Aorta (tissue), 5 donors: Measurements from ENCODE around the gene C6orf163. TPM values are rescaled to one million over a fixed set of nuclear protein-coding genes. Genes with fewer than 3 reads are reported as not detected.
"Not testable (repeated sequence)": the region's sequence is repeated elsewhere in the genome, so short reads cannot be mapped to it uniquely, and the experiment has no call there.

Experiments
- ATAC-seq: fragments of 200-7000 bp; cut with Tn5 transposase; one replicate; pipeline ENCODE4 v1.9.1; 2022; ENCODE audit warnings: moderate library complexity; ENCODE audit not compliant: low FRiP score
- DNase-seq, 2 donors: peaks; one replicate each; pipeline ENCODE4 v3.0.0-alpha.2; 2020
- H3K27ac ChIP-seq, 2 donors: one replicate each; pipeline ENCODE4 v1.5.1; 2013; ENCODE audit warnings: low read length in 2 of 2, mild to moderate bottlenecking in 2 of 2, moderate library complexity in 2 of 2, control low read depth in 1 of 2, inconsistent platforms in 1 of 2, low read depth in 1 of 2
- H3K27me3 ChIP-seq, 2 donors: one replicate each; pipeline ENCODE4 v1.6.1; 2013; ENCODE audit warnings: control low read depth in 1 of 2, low read length in 1 of 2, mild to moderate bottlenecking in 1 of 2, moderate library complexity in 1 of 2; ENCODE audit not compliant: insufficient read depth in 2 of 2, control insufficient read depth in 1 of 2
- H3K36me3 ChIP-seq, 2 donors: one replicate each; pipeline ENCODE4 v1.6.1; 2013; ENCODE audit warnings: control low read depth in 1 of 2, low read length in 1 of 2, mild to moderate bottlenecking in 1 of 2; ENCODE audit not compliant: insufficient read depth in 2 of 2, control insufficient read depth in 1 of 2
- H3K4me1 ChIP-seq, 2 donors: one replicate each; pipeline ENCODE4 v1.6.1; 2013; ENCODE audit warnings: low read length in 2 of 2, control low read depth in 1 of 2, mild to moderate bottlenecking in 1 of 2, moderate library complexity in 1 of 2; ENCODE audit not compliant: insufficient read depth in 2 of 2, control insufficient read depth in 1 of 2
- H3K4me3 ChIP-seq, 2 donors: one replicate each; pipeline ENCODE4 v1.5.1; 2013; ENCODE audit warnings: low read length in 2 of 2, control low read depth in 1 of 2, mild to moderate bottlenecking in 1 of 2
- H3K9me3 ChIP-seq: one replicate; pipeline ENCODE4 v1.6.1; 2013; ENCODE audit warnings: mild to moderate bottlenecking, low read length; ENCODE audit not compliant: control insufficient read depth
- whole genome bisulfite sequencing, 2 donors: extraction: QIAGEN DNeasy Blood & Tissue Kit; methylation state at CpG; one replicate each; pipeline ENCODE4 v1.1.7; 2013; 5-methylcytosine and 5-hydroxymethylcytosine counted together
- intact Hi-C, 2 donors: fragments of 100-400 bp; cut with DNase I; formaldehyde crosslinking; loops; one replicate each; pipeline versions ENCODE4 v1.14.2 to v1.15.0; 2022
- long read RNA-seq, 2 donors: library from polyadenylated mRNA; unstranded; transcript quantifications; one replicate each; pipeline ENCODE4 v2.0.0, GENCODE V29; 2020 to 2021
- polyA plus RNA-seq, 2 donors: library from polyadenylated mRNA; stranded (reverse); fragments of 200-250 nt; gene quantifications; one replicate each; pipeline ENCODE4 v1.2.3, GENCODE V29; 2013
- total RNA-seq, 2 donors: library from RNA; stranded (reverse); fragmentation: NEBNext Ultra II Directional; extraction: Animal tissue kit (Norgen Biotek cat#: 25700); gene quantifications; one replicate each; pipeline ENCODE4 v1.2.1, GENCODE V29; 2021
- donor health status: healthy with polysubstance abuse.
- donor health status: Bipolar disorder and iron deficiency.
- donor health status: DM: no; HTN: no; CAD: no.
- donor health status: DM: no; HTN: no; CAD: no.
- donor health status: DM: yes; HTN: yes; CAD: no.

The C6orf163 gene
- total RNA-seq (1 to 10 TPM; 4.2 to 5.6 TPM), polyA plus RNA-seq (under 1 TPM in 1 of 2 donors, not detected in 1; 0.26 TPM)
- long read RNA-seq, donor 1, partial matches to known transcripts, result 0 of 2 reads
- long read RNA-seq, donor 1, other reads (novel, unspliced or antisense), result 2 of 2 reads
- long read RNA-seq, donor 2, result 0 reads

DNA sequence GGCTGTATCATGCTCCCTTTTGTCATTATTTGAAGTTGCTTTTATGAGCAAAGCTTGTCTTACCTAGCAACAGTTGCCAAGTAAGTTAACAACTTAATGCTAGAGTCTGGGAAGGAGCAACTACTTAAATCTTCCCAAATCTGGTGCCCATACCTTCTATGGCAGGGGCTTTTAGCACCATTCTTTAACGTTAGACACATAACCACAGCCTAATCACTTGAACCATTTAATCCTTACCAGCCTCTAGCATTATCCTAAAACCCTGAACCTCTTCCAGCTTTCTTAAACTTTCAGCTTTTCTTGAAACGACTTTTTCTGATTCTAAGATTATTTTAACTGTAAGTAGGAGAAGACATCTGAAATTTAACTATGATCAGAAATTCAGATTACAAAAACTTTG, at the start of gene C6orf163:
TSS of gene C6orf163 (plus strand) at position 83 of the 400 bp plus-strand sequence. CDS start at position 370, 287 bp downstream.
- 76 to 79% methylated on average over 2 of the region's 2 CpGs for WGBS, 2 donors
- ATAC-seq (no peak), DNase-seq (no peak)
- no peak within 1 kb of the TSS for H3K27ac ChIP-seq
- H3K4me3 ChIP-seq, result no peak within 1 kb of the TSS
- H3K9me3 ChIP-seq, result no peaks in the 10 kb centered on the region
- intact Hi-C loops, result no loop called here
- H3K4me1 ChIP-seq, result no peaks in the 10 kb centered on the region
- H3K27me3 ChIP-seq, result no peaks in the 10 kb centered on the region
- no peaks in the 10 kb centered on the region for H3K36me3 ChIP-seq

DNA sequence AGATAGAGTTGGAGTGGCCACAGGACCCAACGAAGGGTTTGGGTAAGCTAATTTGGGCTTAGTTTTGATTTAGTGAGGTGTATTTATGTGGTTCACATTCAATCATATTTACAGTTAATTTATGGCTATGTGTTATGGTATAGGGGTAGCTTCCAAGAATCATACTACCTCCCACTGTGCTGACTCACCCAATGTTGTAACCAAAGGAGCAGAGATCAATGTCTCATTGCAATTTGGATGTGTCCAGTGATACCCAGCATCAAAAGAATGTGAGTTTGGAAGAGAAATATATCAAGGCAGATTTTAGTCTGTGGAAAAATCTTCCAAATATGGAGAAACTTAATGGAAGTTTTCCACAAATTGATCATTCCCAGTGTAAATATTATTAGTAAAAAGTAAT, 47.5 kb upstream of the C6orf163 start:
- no peaks in the 10 kb centered on the region for H3K4me1 ChIP-seq
- 46 to 59% methylated on average over 1 of the region's 1 CpG for WGBS, 2 donors
- no peak overlapping the region for H3K27ac ChIP-seq
- no peaks in the 10 kb centered on the region for H3K27me3 ChIP-seq
- ATAC-seq, result no peak
- peaks cover 5% of the 10 kb centered on the region for H3K9me3 ChIP-seq
- H3K36me3 ChIP-seq, result no peaks in the 10 kb centered on the region
- no peak for DNase-seq
- intact Hi-C loops, result no loop called here
- no peak overlapping the region for H3K4me3 ChIP-seq

DNA sequence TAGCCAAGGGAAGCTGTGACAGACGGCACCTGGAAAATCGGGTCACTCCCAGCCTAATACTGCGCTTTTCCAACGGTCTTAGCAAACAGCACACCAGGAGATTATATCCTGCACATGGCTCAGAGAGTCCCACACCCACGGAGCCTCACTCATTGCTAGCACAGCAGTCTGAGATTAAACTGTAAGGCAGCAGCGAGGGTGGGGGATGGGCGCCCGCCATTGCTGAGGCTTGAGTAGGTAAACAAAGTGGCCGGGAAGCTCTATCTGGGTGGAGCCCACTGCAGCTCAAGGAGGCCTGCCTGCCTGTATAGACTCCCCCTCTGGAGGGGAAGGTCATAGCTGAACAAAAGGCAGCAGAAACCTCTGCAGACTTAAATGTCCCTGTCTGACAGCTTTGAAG, 43.3 kb upstream of the C6orf163 start:
- not testable (repeated sequence) for H3K9me3 ChIP-seq, H3K27me3 ChIP-seq, H3K27ac ChIP-seq, DNase-seq, H3K4me3 ChIP-seq, H3K36me3 ChIP-seq, H3K4me1 ChIP-seq, ATAC-seq
- 85 to 90% methylated on average over 9 of the region's 9 CpGs for WGBS, 2 donors
- intact Hi-C loops, result loop anchor here in 1 of 2 donors (10.0 kb wide), 1 partner anchor 1526 kb away; no protein-coding TSS in a partner anchor

DNA sequence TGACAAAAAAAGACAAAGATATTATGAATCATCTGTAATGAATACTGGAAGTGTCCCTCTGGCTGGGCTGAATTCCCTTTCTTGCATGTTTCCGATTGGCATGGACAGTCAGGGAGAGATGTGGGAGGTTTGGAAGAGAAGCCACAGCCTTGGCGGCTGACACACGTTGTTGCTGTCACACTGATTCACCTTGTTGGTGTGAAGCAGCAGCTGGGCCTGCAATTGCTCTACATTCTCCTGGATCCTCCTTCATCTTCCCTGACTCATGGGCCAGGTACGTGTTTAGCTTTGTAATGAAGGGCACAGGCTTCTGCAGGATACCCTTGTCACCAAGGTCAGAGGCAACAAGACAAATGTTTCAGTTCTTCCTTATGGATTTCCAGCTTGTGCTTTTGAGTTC, 35.6 kb upstream of the C6orf163 start:
- peaks cover 3% of the 10 kb centered on the region for H3K9me3 ChIP-seq
- no peak overlapping the region for H3K27ac ChIP-seq
- intact Hi-C loops, result loop anchor here in 1 of 2 donors (10.0 kb wide), 1 partner anchor 1534 kb away; no protein-coding TSS in a partner anchor
- no peak for DNase-seq
- ATAC-seq, result no peak
- no peak overlapping the region for H3K4me3 ChIP-seq
- H3K4me1 ChIP-seq, result no peaks in the 10 kb centered on the region
- 69 to 71% methylated on average over 4 of the region's 4 CpGs for WGBS, 2 donors
- H3K36me3 ChIP-seq, result no peaks in the 10 kb centered on the region
- no peaks in the 10 kb centered on the region for H3K27me3 ChIP-seq

DNA sequence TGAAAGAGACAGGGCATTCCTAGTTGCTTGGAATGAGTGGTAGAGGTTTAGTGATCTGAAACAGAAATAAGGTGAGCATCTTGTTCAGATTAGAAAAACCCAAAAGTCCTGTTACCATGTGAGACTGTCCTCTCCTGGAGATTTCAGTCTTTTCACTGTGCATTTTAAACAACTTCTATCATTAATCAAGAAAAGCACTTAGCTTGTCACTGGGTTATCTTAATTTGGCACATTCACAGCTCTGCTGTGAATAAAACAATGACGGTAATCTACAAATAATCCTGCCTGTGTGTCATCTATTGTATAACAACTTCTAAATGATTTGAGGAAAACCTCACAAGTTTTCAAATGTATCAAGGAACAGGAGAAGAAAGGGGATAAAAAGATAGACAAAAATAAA, 31.8 kb upstream of the C6orf163 start:
- Histone ChIP-seq H3K36me3 (no peaks in the 10 kb centered on the region), H3K9me3 (peaks cover 3% of the 10 kb centered on the region), H3K4me3 (no peak overlapping the region), H3K27ac (no peak overlapping the region), H3K27me3 (no peaks in the 10 kb centered on the region), H3K4me1 (no peaks in the 10 kb centered on the region)
- no peak for DNase-seq
- WGBS, 2 donors, result 27 to 33% methylated on average over 1 of the region's 1 CpG
- intact Hi-C loops, result no loop called here
- ATAC-seq, result no peak

DNA sequence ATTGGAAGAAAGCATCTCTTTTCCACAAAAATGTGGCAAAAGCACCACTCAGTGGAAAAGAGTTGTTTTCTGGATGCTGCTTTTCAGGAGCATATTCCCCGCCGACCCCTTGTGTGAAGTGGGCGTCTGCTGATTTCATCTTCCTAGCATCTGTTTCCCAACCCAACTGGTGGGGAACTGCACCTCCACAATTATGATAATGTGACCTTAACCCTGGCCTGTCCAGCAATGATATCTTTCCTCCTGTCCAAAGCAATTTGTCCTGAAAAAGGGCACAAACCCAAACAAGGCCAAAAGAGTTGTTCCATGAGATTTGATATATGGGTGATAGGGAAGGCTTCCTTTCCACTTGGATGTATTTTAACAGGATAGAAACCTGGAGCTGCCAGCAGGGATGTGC, 29.5 kb upstream of the C6orf163 start:
- Histone ChIP-seq H3K4me3 (no peak overlapping the region), H3K27ac (no peak overlapping the region), H3K27me3 (no peaks in the 10 kb centered on the region), H3K9me3 (no peaks in the 10 kb centered on the region), H3K36me3 (no peaks in the 10 kb centered on the region), H3K4me1 (no peaks in the 10 kb centered on the region)
- WGBS, 2 donors, result 90 to 91% methylated on average over 3 of the region's 3 CpGs
- no peak for DNase-seq
- ATAC-seq, result no peak
- intact Hi-C loops, result no loop called here

DNA sequence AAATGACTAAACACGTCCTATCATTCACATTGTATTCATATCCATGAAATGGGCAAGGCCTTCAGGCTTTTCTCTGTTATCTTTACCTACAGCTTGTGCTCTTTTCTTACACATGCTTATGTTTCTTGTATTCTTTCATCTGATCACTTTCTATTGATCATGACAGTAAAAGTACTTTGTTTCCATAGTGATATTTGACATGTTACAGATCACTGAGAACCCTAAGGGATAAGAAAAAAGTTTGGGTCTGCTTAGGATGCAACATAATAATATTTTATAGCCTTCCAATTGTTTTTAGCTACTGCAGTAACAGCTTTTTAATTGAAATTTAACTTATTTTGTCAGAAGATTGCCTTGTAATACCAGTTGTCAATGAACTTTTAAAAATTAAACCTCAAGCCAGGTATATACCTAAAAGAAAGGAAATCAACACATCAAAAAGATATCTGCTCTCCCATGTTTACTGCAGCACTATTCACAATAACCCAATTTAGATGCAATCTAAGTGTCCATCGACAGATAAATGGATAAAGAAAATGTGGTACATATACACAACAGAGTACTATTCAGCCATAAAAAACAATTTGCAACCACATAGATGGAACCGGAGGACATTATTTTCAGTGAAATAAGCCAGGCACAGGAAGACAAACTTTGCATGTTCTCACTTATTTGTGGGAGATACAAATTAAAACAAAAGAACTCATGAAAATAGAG, 25.2 kb upstream of the C6orf163 start:
- intact Hi-C loops, result no loop called here
- 77 to 80% methylated on average over 3 of the region's 3 CpGs for WGBS, 2 donors
- ATAC-seq, result no peak

DNA sequence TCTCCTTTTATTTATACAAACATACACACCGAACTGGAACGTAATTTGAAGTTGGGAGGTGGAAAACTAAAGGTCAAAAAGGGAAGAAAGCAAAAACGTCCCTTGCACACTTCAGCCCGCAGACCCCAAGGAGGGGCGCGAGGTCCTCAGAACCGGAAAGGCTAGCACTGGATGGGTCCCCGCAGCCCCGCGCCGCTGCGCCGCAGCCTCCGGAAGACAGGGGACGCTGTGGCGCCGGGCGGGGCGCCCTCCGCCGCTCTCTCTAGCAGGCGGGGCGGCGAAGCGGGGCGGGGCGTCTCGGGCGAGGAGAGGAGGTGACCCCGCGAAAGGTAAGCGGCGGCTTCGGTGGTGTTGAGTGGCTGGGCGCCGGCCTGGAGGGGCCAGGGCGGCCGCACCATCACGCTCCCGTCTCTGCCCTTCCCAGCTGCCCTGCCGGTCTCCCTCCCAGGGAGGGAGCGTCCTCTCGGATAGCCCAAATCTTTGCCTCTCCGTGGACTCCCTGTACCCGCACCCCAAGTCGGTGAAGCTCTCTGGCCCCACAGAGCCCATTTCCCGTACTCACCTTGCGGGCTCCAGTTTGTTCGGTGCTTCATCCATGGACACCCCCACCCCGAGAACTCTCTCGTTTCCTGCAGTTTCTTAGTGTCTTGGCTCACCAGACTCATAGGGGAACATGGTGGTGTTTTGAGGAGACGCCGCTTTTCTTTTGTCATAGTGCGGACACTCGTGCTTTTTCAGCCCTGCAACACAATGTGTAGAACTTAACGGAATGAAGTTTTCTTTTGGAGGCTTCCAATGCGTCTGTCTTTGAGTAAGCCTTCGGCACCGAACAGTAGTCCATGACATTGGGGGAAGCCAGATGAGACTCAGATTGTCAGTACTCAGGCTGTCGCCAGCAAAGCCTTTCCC, 22.1 kb upstream of the C6orf163 start, which contains the start of gene SMIM8:
TSS of gene SMIM8 (plus strand) at position 285 of the 909 bp plus-strand sequence. CDS start 14,444 bp downstream, outside the sequence.
- WGBS, 2 donors, result 0 to 1% methylated on average over 41 to 60 of the region's 60 CpGs
- ATAC-seq (peak; percentile 100), DNase-seq (peak; percentile 88 to 94)
- H3K36me3 ChIP-seq, result no peaks in the 10 kb centered on the region
- H3K4me1 ChIP-seq, result no peaks in the 10 kb centered on the region
- intact Hi-C loops, result loop anchor here (2.0 to 10.0 kb wide), 3 partner anchors 150 to 170 kb away; partner anchors contain the start of genes SLC35A1 (in 1 of the 2) and ZNF292 (in 1 of the 2)
- H3K27ac ChIP-seq, result peak within 1 kb of the TSS in 1 of 2 donors; percentile 45
- H3K9me3 ChIP-seq, result no peaks in the 10 kb centered on the region
- peak within 1 kb of the TSS; percentile 70 to 94 for H3K4me3 ChIP-seq
- H3K27me3 ChIP-seq, result no peaks in the 10 kb centered on the region

More for the DNA sequence above, 25.2 kb upstream of the C6orf163 start:
- no peak for DNase-seq
- H3K9me3 ChIP-seq, result no peaks in the 10 kb centered on the region
- H3K27ac ChIP-seq, result no peak overlapping the region
- H3K36me3 ChIP-seq, result no peaks in the 10 kb centered on the region
- no peak overlapping the region for H3K4me3 ChIP-seq
- H3K4me1 ChIP-seq, result no peaks in the 10 kb centered on the region
- H3K27me3 ChIP-seq, result no peaks in the 10 kb centered on the region
